Measurements from ENCODE around the gene MIDN.

MIDN gene

GRCh38 chr19:1259206-1259875, 11.0 kb downstream of the MIDN start:
- DNase-seq: peak; percentile 71 to 74

DNA sequence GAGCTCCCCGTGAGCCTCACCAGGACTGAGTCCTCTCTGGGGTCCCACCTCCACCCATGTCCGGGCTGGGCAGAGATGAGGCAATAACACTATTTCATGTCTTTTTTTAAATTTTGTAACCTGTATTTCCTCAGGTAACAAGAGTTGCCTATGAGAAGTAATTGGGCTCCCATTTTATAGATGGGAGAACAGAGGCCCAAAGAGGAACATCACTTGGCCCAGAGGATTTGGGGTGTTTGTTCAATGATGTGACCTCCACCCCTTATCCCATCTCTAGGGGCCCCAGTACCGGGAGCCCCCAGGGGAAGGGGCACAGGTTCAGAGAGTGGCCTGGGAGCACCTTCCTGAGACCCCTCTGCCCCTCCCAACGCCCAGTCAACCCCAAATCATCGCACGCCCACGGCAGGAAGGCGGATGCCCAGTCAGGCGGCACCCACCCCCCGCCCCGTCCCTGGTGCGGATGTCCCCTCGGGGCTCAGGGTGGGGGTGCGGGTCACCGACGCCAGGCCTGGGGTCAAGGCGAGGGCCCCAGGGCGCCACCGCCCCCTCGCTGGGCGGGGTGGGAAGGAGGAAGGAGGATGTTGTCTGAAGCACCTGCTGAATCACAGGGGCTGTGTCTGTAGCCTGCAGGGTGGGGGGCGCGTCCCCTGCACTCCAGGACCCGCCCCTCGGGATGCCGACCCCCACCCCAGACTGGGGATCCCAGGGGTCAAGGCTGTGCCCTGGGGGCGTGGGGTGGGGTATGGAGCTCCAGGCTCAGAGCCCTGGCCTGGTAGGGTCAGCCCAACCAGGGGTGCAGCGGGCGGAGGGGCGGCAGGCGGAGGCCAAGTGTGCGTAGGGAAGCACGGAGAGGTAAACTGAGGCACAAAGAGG, 11.7 kb downstream of the MIDN start:
- DNase-seq: peak; percentile 45 to 62

- DNase-seq: peak; percentile 97
Measured at GRCh38 chr19:1260749-1261537, 12.6 kb downstream of the MIDN start.

GRCh38 chr19:1261538-1261797, 13.1 kb downstream of the MIDN start:
- no peak for DNase-seq

GRCh38 chr19:1261798-1262622, 13.6 kb downstream of the MIDN start:
- no peak for DNase-seq

- no peak for DNase-seq
Measured at GRCh38 chr19:1262623-1263123, 14.3 kb downstream of the MIDN start.

DNA sequence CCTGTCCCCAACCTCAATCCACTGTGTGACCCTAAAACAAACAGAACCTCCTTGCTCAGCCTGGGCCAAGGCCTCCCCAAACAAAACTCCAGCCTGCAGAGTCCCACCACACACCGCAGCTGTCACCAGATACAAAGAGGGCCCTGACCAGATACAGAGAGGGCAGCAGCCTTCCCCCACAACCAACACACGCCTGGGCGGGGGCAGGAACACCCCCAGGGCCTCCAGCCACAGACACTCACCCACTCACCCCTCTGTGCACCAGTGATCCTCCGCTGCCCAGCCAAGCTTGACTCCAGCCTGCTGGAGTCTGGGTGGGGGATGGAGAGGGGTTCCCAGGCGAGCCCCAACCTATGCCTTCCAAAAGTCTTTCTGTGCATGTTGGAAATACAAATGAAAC, 14.8 kb downstream of the MIDN start:
- DNase-seq: no peak

- no peak for DNase-seq
Measured at GRCh38 chr19:1264801-1265614, 16.6 kb downstream of the MIDN start.

GRCh38 chr19:1265615-1266128, 17.3 kb downstream of the MIDN start:
- DNase-seq: peak in 1 of 2 donors; percentile 53

DNA sequence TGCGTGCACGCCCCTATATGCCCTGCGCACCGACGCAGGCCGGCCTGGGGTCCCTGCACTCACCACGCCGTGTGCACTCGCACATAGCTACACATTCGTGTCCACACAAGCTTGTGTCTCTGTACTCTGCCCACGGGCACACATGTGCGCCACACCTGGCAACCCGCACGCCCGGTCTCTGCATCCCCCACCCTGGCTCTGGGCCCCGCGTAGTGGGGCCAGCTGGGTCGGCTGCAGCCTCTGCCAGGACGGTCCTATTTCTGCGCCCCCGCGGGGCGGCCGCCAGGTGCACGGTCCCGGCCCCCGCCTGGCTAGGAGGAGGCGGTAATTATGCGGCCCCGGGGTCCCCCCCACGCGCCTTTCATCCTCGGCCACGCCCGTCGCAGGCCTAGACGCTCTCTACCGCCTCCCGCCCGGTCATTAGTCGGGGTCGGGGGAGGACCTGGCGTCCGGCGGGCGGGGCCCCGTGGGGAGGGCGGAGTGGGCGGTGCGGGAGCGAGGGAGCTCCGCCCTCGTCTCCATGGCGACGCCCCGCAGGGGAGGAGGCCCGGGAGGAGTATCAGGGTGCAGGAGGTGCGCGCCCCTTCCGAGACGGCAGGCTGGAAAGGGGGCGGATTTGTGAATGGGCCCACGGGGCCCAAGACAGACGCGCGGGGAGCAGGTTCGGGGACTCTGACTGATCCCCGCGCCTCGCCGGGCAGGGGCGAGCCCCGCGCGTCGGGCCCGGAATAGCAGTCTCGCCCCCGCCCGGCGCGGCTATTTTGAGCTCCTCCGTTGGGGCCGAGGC, 17.9 kb downstream of the MIDN start:
- peak; percentile 82 to 91 for DNase-seq

DNA sequence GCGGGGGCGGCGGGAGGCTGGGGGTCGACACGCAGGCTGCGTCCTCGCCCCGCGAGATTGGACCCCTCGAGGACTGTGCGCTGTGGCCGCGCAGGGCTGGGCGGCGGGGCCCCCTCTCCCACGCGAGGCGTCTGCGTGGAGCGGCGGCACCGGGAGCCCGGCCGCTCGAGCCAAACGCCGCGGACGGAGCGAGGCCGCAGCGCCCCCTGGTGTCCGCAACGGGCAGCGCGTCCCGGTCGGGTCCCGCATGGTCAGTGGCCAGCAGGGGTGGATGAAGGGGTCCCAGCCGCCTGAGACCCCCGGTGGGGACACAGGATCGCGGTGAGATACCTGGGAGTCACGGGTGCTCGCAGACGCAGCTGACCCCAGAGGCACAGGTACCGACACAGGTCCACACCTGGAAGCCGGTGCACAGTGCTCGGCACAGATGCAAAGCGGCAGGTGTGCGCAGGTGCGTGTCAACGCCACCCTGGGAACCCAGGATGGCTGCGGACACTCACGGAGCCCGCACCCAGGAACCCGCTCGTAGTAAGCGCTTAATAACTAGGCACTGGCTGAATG, 18.6 kb downstream of the MIDN start:
- DNase-seq: peak; percentile 77 to 79

GRCh38 chr19:1267477-1268225, 19.3 kb downstream of the MIDN start:
- no peak for DNase-seq

DNA sequence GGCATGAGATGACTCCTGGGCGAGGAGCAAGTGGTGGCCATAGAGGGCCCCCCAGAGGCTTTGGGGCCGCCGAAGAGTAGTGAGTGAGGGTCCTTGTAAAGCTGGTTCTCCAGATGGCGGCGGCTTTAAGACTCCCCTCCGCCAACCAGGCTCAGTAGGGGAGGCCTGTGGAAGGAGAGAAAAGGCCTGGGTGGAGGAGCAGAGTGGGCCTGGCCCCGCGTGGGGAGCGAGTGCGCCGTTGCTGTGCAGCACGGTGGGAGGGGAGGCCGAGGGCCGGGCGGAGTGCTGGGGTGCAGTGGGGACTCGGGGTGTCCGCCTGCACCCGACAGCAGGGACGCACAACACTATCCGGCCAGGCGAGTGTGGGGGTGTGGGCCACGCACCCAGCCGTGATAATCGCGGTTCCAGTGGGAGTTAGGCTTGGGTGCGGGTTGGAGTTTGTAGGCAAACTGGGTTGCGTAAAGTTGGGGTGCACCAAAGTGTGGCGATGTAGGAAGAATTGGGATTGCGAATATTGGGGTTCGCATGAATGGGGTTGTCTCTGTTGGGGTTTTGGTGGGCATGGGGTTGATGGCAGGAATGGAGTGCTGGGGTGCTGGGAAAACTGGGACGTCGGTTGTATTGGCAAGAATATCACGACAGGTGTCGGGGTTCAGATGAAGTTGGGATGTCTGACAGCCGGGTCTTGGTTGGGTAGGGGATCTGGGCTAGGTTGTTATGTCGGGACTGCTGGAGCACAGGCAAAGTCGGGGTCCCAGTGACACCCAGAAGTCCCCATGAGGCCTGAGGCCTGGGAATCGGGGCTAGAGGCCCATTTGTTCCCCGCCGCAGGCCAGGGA, 20.1 kb downstream of the MIDN start:
- no peak for DNase-seq

DNA sequence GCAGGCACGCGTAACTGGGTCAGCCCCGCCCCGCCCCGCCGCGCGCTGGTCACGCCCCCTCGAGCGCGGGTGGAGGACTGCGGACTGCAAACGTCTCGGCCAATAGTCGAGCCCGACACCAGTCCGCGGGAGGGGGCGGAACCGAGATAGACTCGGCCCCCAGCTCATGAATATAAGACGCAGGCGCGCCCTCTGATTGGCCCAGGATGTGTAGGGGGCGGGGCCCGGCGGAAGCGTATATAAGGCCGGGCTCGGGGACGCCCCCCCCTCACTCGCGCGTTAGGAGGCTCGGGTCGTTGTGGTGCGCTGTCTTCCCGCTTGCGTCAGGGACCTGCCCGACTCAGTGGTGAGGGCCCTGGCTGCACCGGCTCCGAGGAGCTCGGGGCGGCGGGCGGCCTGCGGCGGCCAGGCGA, 20.7 kb downstream of the MIDN start, which contains the start of gene CIRBP:
CIRBP (plus strand) TSS at position 268 of the 413 bp plus-strand sequence. CDS start 1,602 bp downstream, outside the sequence.
- DNase-seq: peak; percentile 99 to 100

- peak; percentile 87 for DNase-seq
Measured at GRCh38 chr19:1269478-1270212, 21.3 kb downstream of the MIDN start.

- DNase-seq: peak in 1 of 2 donors; percentile 48
Measured at GRCh38 chr19:1270213-1270853, 21.9 kb downstream of the MIDN start.

All from stimulated activated CD4-positive, alpha-beta T cell treated with anti-CD3 and anti-CD28 coated beads, Interleukin-2, amount 100 ng/mL, for 24 hours (primary cell).